GM12878 (cell line): Measurements from ENCODE around the gene EZH2. TPM values are rescaled to one million over a fixed set of nuclear protein-coding genes. Genes with fewer than 3 reads are reported as not detected.

ENCODE experiments used
- ATAC-seq: fragments of 200-7000 bp; cut with Tn5 transposase; 3 replicates; pipeline ENCODE4 v1.9.1; 2020; ENCODE audit warnings: mild to moderate bottlenecking, moderate library complexity
- BruUV-seq: library from RNA; stranded (reverse); fragments of 400-500 nt; replicated peaks from 2 replicates; lab custom pipeline; 2021; lab: Mats Ljungman, UMichigan
- CTCF ChIA-PET: fragments of 300-600 bp; sonication (Branson Sonifier 250); formaldehyde crosslinking; extraction: SDS; loops from one replicate; lab custom pipeline; 2021; ENCODE audit warnings: inconsistent platforms; lab: Yijun Ruan, JAX
- POLR2A ChIA-PET: fragments of 350-600 bp; formaldehyde crosslinking; extraction: SDS; loops from one replicate; lab custom pipeline; 2021; ENCODE audit warnings: inconsistent platforms; lab: Charles Lee
- RAD21 ChIA-PET: fragments of 300-600 bp; sonication (Branson Sonifier 250); formaldehyde crosslinking; loops from one replicate; lab custom pipeline; 2023; ENCODE audit warnings: antibody characterized with exemption; ENCODE audit not compliant: unreplicated experiment; lab: Charles Lee
- SMC1A ChIA-PET: fragments of 300-600 bp; sonication (Branson Sonifier 250); formaldehyde crosslinking; loops from one replicate; lab custom pipeline; 2023; ENCODE audit not compliant: unreplicated experiment, uncharacterized antibody; lab: Charles Lee
- DNase-seq: peaks from one replicate; pipeline ENCODE4 v3.0.0-alpha.2; 2011; ENCODE audit warnings: low read depth, low spot score
- FAIRE-seq: peaks from 3 replicates; lab custom pipeline; 2011; peaks lifted over from hg19 to GRCh38; lab: Jason Lieb, UNC
- H2AFZ ChIP-seq: 2 replicates; pipeline ENCODE4 v1.6.0; 2011; ENCODE audit warnings: low read depth, low read length, control low read depth; ENCODE audit not compliant: control insufficient read depth
- H3K27ac ChIP-seq: 2 replicates; pipeline ENCODE4 v1.5.1; 2011; ENCODE audit warnings: control low read depth; ENCODE audit not compliant: control insufficient read depth, insufficient read depth
- H3K27me3 ChIP-seq, 2 experiments: replicated peaks in 1 of 2; 2 replicates each; pipeline versions ENCODE4 v1.6.0 to v1.6.1; 2011; ENCODE audit warnings: low read length in 1 of 2; ENCODE audit not compliant: control insufficient read depth in 2 of 2, insufficient read depth in 2 of 2
- H3K36me3 ChIP-seq, 2 experiments: 2 replicates each; pipeline ENCODE4 v1.5.1; 2011; ENCODE audit warnings: low read length in 1 of 2; ENCODE audit not compliant: control insufficient read depth in 2 of 2, insufficient read depth in 2 of 2
- H3K4me1 ChIP-seq: 2 replicates; pipeline ENCODE4 v1.6.1; 2011; ENCODE audit warnings: mild to moderate bottlenecking, low read length, moderate library complexity, mixed read lengths; ENCODE audit not compliant: control insufficient read depth, insufficient read depth
- H3K4me2 ChIP-seq: 2 replicates; pipeline ENCODE4 v1.6.0; 2011; ENCODE audit warnings: control low read depth; ENCODE audit not compliant: control insufficient read depth, insufficient read depth
- H3K4me3 ChIP-seq: fragments of 200-600 bp; sonication (generic); 2 replicates; pipeline ENCODE4 v1.5.1; 2016
- H3K79me2 ChIP-seq: 2 replicates; pipeline ENCODE4 v1.6.0; 2011; ENCODE audit warnings: low read length; ENCODE audit not compliant: control insufficient read depth, insufficient read depth
- H3K9ac ChIP-seq: 2 replicates; pipeline ENCODE4 v1.8.0; 2011; ENCODE audit warnings: low read length, control low read depth, mixed read lengths; ENCODE audit not compliant: control insufficient read depth, insufficient read depth
- H3K9me3 ChIP-seq: replicated peaks from 3 replicates; pipeline ENCODE4 v1.5.1; 2011; ENCODE audit warnings: mild to moderate bottlenecking, low read length; ENCODE audit not compliant: control insufficient read depth, insufficient read depth
- H4K20me1 ChIP-seq: 2 replicates; pipeline ENCODE4 v1.6.0; 2011; ENCODE audit not compliant: control insufficient read depth, insufficient read depth
- BMI1 ChIP-seq: fragments of 450-650 bp; IDR thresholded peaks from 2 replicates; pipeline ENCODE4 v1.6.1; 2016; ENCODE audit warnings: mild to moderate bottlenecking, moderate library complexity, borderline replicate concordance
- ESRRA ChIP-seq: IDR thresholded peaks from 2 replicates; pipeline ENCODE4 v1.6.1; 2012; ENCODE audit warnings: mild to moderate bottlenecking, low read length, improper control_type of control experiment
- HCFC1 ChIP-seq: fragments of 150-350 bp; IDR thresholded peaks from 2 replicates; pipeline ENCODE4 v1.6.1; 2014; ENCODE audit warnings: low read length
- MTA3 ChIP-seq: IDR thresholded peaks from 2 replicates; pipeline ENCODE4 v1.6.1; 2012; ENCODE audit warnings: low read length, inconsistent platforms, borderline replicate concordance
- MXI1 ChIP-seq: fragments of 150-350 bp; IDR thresholded peaks from 2 replicates; pipeline ENCODE4 v1.6.1; 2011; ENCODE audit warnings: low read depth, mild to moderate bottlenecking, inconsistent platforms, low read length, improper control_type of control experiment
- NR2C1 ChIP-seq: fragments of 450-650 bp; IDR thresholded peaks from 2 replicates; pipeline ENCODE4 v1.6.1; 2017; ENCODE audit warnings: antibody characterized with exemption, mild to moderate bottlenecking, moderate library complexity
- SIN3A ChIP-seq: IDR thresholded peaks from 2 replicates; pipeline ENCODE4 v1.6.1; 2012; ENCODE audit warnings: low read depth, low read length, improper control_type of control experiment
- SMAD1 ChIP-seq: fragments of 450-650 bp; IDR thresholded peaks from 2 replicates; pipeline ENCODE4 v1.6.1; 2018; ENCODE audit warnings: mild to moderate bottlenecking, low read depth; ENCODE audit not compliant: partially characterized antibody
- TCF7 ChIP-seq: IDR thresholded peaks from 2 replicates; pipeline ENCODE4 v1.6.1; 2014; ENCODE audit warnings: antibody characterized with exemption, borderline replicate concordance
- ZNF217 ChIP-seq: fragments of 450-650 bp; IDR thresholded peaks from 2 replicates; pipeline ENCODE4 v1.6.1; 2017; ENCODE audit warnings: antibody characterized with exemption, mild to moderate bottlenecking
- ZNF622 ChIP-seq: fragments of 450-650 bp; IDR thresholded peaks from 2 replicates; pipeline ENCODE4 v1.6.1; 2017; ENCODE audit warnings: mild to moderate bottlenecking, inconsistent platforms
- WGBS: methylation state at CpG from one replicate; pipeline ENCODE4 v1.1.6; 2016; ENCODE audit warnings: low lambda C conversion rate; ENCODE audit not compliant: insufficient replicate concordance, insufficient coverage; ENCODE audit errors: missing lambda C conversion rate; 5-methylcytosine and 5-hydroxymethylcytosine counted together
- in situ Hi-C: fragments of 300-500 bp; cut with MboI; formaldehyde crosslinking; loops from 9 replicates; pipeline ENCODE4 v1.14.3; 2018; ENCODE audit warnings: mixed read lengths
- intact Hi-C: fragments of 100-400 bp; cut with micrococcal nuclease; formaldehyde crosslinking; loops from one replicate; pipeline ENCODE4 v1.14.2; 2022; ENCODE audit not compliant: unreplicated experiment
- polyA plus RNA-seq, 11 experiments: library from polyadenylated mRNA; depleted of rRNA in 4 of 11; unstranded in 6 of 11; stranded (reverse) in 5 of 11; fragments of >200 nt; fragmentation: Nextera tagmentation in 4 of 11; fragmentation: Illumina TruSeq in 1 of 11; extraction: Ambion mirVana in 4 of 11; extraction: Trizol in 1 of 11; gene quantifications; 1 replicate in 1 of 11; 2 replicates in 10 of 11; pipeline versions ENCODE4 v1.2.1 to v1.2.3, GENCODE V29; 2011 to 2016; ENCODE audit warnings: inconsistent platforms in 2 of 11, missing spikeins in 2 of 11, low read depth in 1 of 11
- total RNA-seq, 4 experiments: library from RNA; depleted of rRNA in 3 of 4; stranded (reverse); fragments of >200 nt in 3 of 4; fragmentation: Illumina TruSeq in 1 of 4; extraction: Trizol in 1 of 4; gene quantifications; 2 replicates each; pipeline versions ENCODE4 v1.2.1 to v1.2.3, GENCODE V29; 2013 to 2021
- TF ChIP-seq, protein P1 (sequence below): IDR thresholded peaks from 2 replicates; pipeline ENCODE4 v1.6.1; 2011; ENCODE audit warnings: borderline replicate concordance, low read depth, mild to moderate bottlenecking, moderate library complexity, low read length; ENCODE audit not compliant: insufficient read depth, poor library complexity, severe bottlenecking
- TF ChIP-seq, protein P2 (sequence below): fragments of 450-650 bp; conservative IDR thresholded peaks from 2 replicates; pipeline ENCODE4 v1.6.1; 2017; ENCODE audit warnings: mild to moderate bottlenecking, moderate library complexity
- TF ChIP-seq, protein P3 (sequence below): fragments of 450-650 bp; IDR thresholded peaks from 2 replicates; pipeline ENCODE4 v1.6.1; 2017; ENCODE audit warnings: mild to moderate bottlenecking, moderate library complexity
- TF ChIP-seq, protein P4 (sequence below): fragments of 450-650 bp; IDR thresholded peaks from 2 replicates; pipeline ENCODE4 v1.6.1; 2016; ENCODE audit warnings: mild to moderate bottlenecking

The EZH2 gene
- total and polyA plus RNA-seq, 10 of the 15 experiments (the other 5 are each of a cell fraction or from before 2014, with no cell fraction given): 19.4 to 69.6 (median 40.8) TPM

DNA sequence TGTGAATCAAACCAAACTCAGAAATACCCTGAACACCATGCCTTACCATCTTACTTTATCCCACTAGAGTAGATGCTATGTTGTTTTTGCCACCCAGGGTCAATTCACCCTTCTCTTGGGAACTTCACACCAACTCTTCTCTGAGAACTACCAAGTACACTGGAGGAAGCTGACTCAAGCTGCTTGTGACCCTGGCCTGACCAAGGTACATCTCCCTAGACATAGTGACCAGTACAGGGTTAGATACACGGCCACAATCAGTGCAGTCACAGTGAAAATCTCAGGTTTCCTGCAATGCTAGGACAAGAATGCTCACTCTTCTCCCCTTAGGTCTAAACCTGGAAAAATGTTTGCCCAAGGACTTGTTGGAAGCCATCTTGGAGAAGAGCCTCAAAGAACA is 31.8 kb downstream of the EZH2 start (continued):
- TF ChIP-seq ZNF217 (no peak), MTA3 (no peak), ZNF622 (no peak)
- TF ChIP-seq, protein P1, sequence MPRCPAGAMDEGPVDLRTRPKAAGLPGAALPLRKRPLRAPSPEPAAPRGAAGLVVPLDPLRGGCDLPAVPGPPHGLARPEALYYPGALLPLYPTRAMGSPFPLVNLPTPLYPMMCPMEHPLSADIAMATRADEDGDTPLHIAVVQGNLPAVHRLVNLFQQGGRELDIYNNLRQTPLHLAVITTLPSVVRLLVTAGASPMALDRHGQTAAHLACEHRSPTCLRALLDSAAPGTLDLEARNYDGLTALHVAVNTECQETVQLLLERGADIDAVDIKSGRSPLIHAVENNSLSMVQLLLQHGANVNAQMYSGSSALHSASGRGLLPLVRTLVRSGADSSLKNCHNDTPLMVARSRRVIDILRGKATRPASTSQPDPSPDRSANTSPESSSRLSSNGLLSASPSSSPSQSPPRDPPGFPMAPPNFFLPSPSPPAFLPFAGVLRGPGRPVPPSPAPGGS: no peak
- TF ChIP-seq, all 136 proteins: peak for 0

DNA sequence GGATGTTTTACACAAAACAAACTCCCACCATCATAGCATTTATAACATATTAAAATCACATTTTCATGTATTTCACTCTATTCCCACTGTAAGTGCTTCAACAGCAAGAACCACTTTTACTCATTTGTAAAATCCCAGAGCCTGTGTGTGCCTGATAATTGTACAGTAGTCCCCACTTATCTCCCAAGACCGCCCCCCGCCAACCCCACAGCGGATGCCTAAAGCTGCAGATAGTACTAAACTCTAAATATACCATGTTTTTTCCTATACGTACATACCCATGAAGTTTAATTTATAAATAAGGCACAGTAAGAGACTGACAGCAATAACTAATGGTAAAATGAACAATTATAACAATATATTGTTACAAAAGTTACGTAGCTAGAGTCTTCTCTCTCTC is 33.5 kb downstream of the EZH2 start:
- FAIRE-seq (no peak), DNase-seq (no peak), ATAC-seq (no peak)
- POLR2A ChIA-PET: no interaction called here
- 90% methylated on average over 5 of the region's 5 CpGs for WGBS
- Histone ChIP-seq H3K9me3 (no peaks in the 10 kb centered on the region), H3K4me1 (no peaks in the 10 kb centered on the region), H3K4me3 (no peak overlapping the region), H3K9ac (no peak overlapping the region), H3K27me3 (no peaks in the 10 kb centered on the region), H3K79me2 (peaks cover 77% of the 10 kb centered on the region), H3K4me2 (no peak overlapping the region), H3K36me3 (no peaks in the 10 kb centered on the region), H3K27ac (no peak overlapping the region), H4K20me1 (no peaks in the 10 kb centered on the region), H2AFZ (no peak overlapping the region)
- BruUV-seq: no TSS peak
- RAD21 ChIA-PET: no interaction called here
- in situ Hi-C loops (no loop called here), intact Hi-C loops (no loop called here)
- CTCF ChIA-PET: interaction anchor here (1.1 to 1.7 kb wide), 3 partner anchors 9 to 113 kb away, joined by 3 to 13 read pairs (median 3); no protein-coding TSS in a partner anchor
- SMC1A ChIA-PET: interaction anchor here (1.3 to 1.5 kb wide), 3 partner anchors 10 to 91 kb away, joined by 3 to 6 read pairs (median 4); partner anchors contain the start of gene EZH2
- TF ChIP-seq HCFC1: no peak
- TF ChIP-seq MXI1: no peak
- no peak for TF ChIP-seq ESRRA
- no peak for TF ChIP-seq TCF7
- TF ChIP-seq, protein P2, sequence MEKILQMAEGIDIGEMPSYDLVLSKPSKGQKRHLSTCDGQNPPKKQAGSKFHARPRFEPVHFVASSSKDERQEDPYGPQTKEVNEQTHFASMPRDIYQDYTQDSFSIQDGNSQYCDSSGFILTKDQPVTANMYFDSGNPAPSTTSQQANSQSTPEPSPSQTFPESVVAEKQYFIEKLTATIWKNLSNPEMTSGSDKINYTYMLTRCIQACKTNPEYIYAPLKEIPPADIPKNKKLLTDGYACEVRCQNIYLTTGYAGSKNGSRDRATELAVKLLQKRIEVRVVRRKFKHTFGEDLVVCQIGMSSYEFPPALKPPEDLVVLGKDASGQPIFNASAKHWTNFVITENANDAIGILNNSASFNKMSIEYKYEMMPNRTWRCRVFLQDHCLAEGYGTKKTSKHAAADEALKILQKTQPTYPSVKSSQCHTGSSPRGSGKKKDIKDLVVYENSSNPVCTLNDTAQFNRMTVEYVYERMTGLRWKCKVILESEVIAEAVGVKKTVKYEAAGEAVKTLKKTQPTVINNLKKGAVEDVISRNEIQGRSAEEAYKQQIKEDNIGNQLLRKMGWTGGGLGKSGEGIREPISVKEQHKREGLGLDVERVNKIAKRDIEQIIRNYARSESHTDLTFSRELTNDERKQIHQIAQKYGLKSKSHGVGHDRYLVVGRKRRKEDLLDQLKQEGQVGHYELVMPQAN: no peak
- no peak for TF ChIP-seq SMAD1
- TF ChIP-seq NR2C1: no peak
- no peak for TF ChIP-seq BMI1
- TF ChIP-seq, protein P3, sequence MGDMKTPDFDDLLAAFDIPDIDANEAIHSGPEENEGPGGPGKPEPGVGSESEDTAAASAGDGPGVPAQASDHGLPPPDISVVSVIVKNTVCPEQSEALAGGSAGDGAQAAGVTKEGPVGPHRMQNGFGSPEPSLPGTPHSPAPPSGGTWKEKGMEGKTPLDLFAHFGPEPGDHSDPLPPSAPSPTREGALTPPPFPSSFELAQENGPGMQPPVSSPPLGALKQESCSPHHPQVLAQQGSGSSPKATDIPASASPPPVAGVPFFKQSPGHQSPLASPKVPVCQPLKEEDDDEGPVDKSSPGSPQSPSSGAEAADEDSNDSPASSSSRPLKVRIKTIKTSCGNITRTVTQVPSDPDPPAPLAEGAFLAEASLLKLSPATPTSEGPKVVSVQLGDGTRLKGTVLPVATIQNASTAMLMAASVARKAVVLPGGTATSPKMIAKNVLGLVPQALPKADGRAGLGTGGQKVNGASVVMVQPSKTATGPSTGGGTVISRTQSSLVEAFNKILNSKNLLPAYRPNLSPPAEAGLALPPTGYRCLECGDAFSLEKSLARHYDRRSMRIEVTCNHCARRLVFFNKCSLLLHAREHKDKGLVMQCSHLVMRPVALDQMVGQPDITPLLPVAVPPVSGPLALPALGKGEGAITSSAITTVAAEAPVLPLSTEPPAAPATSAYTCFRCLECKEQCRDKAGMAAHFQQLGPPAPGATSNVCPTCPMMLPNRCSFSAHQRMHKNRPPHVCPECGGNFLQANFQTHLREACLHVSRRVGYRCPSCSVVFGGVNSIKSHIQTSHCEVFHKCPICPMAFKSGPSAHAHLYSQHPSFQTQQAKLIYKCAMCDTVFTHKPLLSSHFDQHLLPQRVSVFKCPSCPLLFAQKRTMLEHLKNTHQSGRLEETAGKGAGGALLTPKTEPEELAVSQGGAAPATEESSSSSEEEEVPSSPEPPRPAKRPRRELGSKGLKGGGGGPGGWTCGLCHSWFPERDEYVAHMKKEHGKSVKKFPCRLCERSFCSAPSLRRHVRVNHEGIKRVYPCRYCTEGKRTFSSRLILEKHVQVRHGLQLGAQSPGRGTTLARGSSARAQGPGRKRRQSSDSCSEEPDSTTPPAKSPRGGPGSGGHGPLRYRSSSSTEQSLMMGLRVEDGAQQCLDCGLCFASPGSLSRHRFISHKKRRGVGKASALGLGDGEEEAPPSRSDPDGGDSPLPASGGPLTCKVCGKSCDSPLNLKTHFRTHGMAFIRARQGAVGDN: no peak
- TF ChIP-seq SIN3A: no peak
- TF ChIP-seq, protein P4, sequence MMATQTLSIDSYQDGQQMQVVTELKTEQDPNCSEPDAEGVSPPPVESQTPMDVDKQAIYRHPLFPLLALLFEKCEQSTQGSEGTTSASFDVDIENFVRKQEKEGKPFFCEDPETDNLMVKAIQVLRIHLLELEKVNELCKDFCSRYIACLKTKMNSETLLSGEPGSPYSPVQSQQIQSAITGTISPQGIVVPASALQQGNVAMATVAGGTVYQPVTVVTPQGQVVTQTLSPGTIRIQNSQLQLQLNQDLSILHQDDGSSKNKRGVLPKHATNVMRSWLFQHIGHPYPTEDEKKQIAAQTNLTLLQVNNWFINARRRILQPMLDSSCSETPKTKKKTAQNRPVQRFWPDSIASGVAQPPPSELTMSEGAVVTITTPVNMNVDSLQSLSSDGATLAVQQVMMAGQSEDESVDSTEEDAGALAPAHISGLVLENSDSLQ: no peak
